ENCODE results near the gene GPR158. TPM values are rescaled to one million over a fixed set of nuclear protein-coding genes. Genes with fewer than 3 reads are reported as not detected.

The GPR158 gene
- total RNA-seq, 1 donor from 2014 or later: 0.12 TPM

DNA sequence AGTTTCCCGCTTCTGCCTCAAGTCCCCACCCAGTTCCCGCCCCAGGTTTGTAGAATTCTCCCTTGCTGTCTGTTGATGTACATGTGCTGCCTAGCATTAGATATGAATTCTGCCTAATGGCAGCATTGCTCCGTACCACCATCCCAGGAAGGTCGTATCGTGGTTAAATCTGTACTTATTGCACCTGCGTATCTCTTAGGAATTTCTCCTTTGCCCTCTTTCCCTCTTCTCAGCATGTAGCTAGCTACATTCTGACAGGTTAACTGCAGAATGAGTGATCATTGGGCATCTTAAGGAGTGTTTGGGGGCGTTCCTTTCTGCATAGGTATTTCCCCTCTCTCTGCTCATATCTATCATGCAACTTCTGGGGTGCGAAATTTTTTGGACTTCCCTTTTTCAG lies 293.1 kb downstream of the GPR158 start:
- intact Hi-C loops (cut with DNase I): no loop called here
- H3K4me3 ChIP-seq: no peak overlapping the region
- ATAC-seq (no peak), DNase-seq (no peak)
- no peak overlapping the region for H3K27ac ChIP-seq
- H3K36me3 ChIP-seq: no peaks in the 10 kb centered on the region
- no peaks in the 10 kb centered on the region for H3K4me1 ChIP-seq
- TF ChIP-seq, protein P1, sequence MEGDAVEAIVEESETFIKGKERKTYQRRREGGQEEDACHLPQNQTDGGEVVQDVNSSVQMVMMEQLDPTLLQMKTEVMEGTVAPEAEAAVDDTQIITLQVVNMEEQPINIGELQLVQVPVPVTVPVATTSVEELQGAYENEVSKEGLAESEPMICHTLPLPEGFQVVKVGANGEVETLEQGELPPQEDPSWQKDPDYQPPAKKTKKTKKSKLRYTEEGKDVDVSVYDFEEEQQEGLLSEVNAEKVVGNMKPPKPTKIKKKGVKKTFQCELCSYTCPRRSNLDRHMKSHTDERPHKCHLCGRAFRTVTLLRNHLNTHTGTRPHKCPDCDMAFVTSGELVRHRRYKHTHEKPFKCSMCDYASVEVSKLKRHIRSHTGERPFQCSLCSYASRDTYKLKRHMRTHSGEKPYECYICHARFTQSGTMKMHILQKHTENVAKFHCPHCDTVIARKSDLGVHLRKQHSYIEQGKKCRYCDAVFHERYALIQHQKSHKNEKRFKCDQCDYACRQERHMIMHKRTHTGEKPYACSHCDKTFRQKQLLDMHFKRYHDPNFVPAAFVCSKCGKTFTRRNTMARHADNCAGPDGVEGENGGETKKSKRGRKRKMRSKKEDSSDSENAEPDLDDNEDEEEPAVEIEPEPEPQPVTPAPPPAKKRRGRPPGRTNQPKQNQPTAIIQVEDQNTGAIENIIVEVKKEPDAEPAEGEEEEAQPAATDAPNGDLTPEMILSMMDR (IDR thresholded peaks at IDR 0.05): no peak
- H3K27me3 ChIP-seq (ENCODE audit: low read depth): no peaks in the 10 kb centered on the region
- H3K9me3 ChIP-seq: no peaks in the 10 kb centered on the region

DNA sequence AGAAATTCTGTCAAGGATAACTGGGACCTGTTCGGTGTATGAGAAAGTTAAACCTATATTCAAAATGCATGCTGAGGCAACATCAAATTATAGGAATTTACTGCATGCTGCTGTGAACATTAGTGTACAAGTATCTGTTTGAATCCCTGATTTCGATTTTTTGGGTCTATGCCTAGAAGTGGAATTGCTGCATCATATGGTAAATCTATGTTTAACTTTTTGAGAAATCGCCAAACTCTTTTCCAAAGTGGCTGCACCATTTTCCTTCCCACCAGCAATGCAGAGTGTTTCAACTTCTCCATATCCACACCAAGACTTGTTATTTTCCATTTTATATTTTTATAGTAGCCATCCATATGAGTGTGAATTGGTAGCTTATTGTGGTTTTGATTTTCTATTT lies 306.7 kb downstream of the GPR158 start:
- no peaks in the 10 kb centered on the region for H3K36me3 ChIP-seq
- H3K4me1 ChIP-seq: no peaks in the 10 kb centered on the region
- DNase-seq (no peak), ATAC-seq (no peak)
- intact Hi-C loops (cut with DNase I): no loop called here
- H3K4me3 ChIP-seq: no peak overlapping the region
- no peaks in the 10 kb centered on the region for H3K9me3 ChIP-seq
- H3K27ac ChIP-seq: no peak overlapping the region
- TF ChIP-seq, protein P1 (IDR thresholded peaks at IDR 0.05): no peak
- H3K27me3 ChIP-seq (ENCODE audit: low read depth): no peaks in the 10 kb centered on the region

DNA sequence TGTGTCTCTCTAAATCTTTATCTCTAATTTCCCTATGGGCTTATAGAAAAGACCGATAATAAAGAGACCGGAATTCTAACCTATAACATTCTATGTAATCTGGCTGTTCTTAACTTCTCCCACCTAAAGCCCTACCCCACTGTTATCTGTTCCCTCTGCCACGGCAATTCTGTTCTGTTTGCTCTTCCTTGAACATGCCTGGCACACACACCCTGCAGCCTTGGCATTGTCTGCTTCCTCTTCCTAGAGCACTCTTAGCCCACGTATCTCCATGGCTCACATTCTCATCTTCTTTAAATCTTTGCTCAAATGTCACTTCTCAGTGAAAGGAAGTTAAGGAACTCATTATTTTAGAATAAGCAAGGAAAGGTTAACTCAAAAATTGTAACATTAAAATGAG lies 309.2 kb downstream of the GPR158 start:
- no peak overlapping the region for H3K4me3 ChIP-seq
- no peaks in the 10 kb centered on the region for H3K36me3 ChIP-seq
- no peak for DNase-seq
- no peaks in the 10 kb centered on the region for H3K27me3 ChIP-seq (ENCODE audit: low read depth)
- H3K27ac ChIP-seq: no peak overlapping the region
- intact Hi-C loops (cut with DNase I): no loop called here
- TF ChIP-seq, protein P1 (IDR thresholded peaks at IDR 0.05): no peak
- ATAC-seq: no peak
- no peaks in the 10 kb centered on the region for H3K9me3 ChIP-seq
- H3K4me1 ChIP-seq: no peaks in the 10 kb centered on the region

DNA sequence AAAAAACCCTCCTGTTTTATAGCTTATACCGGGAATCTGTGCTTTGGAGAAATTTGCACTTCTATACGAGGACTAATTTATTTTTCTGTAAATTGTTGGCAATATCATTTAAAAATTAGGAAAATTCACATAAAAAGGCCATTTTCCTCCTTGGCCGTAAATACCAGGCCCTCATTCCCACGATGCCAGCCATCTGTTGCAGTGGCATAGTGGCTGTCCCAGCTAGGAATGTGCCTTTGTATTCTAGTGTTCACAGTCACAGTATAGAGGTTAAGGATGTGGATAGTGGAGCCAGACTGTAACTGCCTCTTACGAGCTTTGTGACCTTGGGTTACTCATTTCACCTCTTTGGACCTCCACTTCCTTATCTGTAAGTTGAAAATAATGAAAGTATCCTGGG lies 312.5 kb downstream of the GPR158 start:
- no peak for DNase-seq
- no peak for ATAC-seq
- Histone ChIP-seq H3K9me3 (no peaks in the 10 kb centered on the region), H3K27me3 (ENCODE audit: low read depth) (no peaks in the 10 kb centered on the region), H3K27ac (no peak overlapping the region), H3K36me3 (no peaks in the 10 kb centered on the region), H3K4me3 (no peak overlapping the region), H3K4me1 (no peaks in the 10 kb centered on the region)
- TF ChIP-seq, protein P1 (IDR thresholded peaks at IDR 0.05): no peak
- intact Hi-C loops (cut with DNase I): no loop called here

DNA sequence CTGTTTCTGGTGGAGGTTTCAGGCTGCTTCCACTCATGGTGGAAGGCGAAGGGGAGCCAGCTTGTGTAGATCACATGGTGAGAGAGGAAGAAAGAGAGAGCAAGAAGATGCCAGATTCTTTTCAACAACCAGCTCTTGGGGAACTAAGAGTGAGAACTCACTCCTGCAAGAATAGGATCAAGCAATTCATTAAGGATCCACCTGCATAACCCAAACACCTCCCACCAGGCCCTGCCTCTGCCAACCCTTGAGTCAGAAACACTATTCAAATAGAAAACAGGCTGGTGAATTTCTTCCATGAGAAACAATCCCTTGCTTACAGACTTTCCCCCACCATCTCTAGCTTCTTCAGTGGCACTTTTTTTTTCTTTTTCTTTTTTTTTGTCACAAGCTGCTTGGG lies 317.2 kb downstream of the GPR158 start:
- H3K27ac ChIP-seq: no peak overlapping the region
- H3K9me3 ChIP-seq: no peaks in the 10 kb centered on the region
- intact Hi-C loops (cut with DNase I): no loop called here
- ATAC-seq: no peak
- no peaks in the 10 kb centered on the region for H3K27me3 ChIP-seq (ENCODE audit: low read depth)
- H3K36me3 ChIP-seq: no peaks in the 10 kb centered on the region
- DNase-seq: no peak
- TF ChIP-seq, protein P1 (IDR thresholded peaks at IDR 0.05): no peak
- no peak overlapping the region for H3K4me3 ChIP-seq
- H3K4me1 ChIP-seq: no peaks in the 10 kb centered on the region

DNA sequence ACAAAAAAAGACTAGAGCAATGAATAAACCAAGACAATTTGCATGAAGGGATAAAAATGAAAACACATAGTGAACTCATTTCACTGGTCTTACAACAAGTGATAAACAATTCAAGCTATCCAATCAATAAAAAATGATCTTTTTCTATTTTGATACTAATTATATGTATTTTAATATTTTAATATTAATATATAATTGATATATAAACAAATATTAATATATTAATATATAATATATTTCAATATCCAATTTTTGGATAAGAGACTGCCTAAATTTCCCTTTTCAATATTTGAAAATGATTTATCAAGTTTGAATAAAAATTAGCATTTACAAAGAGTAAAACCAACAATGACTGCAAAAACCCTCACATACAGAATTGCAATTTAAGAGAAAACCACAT lies 317.9 kb downstream of the GPR158 start:
- DNase-seq: no peak
- Histone ChIP-seq H3K27me3 (ENCODE audit: low read depth) (no peaks in the 10 kb centered on the region), H3K4me3 (no peak overlapping the region), H3K4me1 (no peaks in the 10 kb centered on the region), H3K27ac (no peak overlapping the region), H3K36me3 (no peaks in the 10 kb centered on the region), H3K9me3 (no peaks in the 10 kb centered on the region)
- ATAC-seq: no peak
- intact Hi-C loops (cut with DNase I): no loop called here
- TF ChIP-seq, protein P1 (IDR thresholded peaks at IDR 0.05): no peak
